ENCODE measurements around the gene GANAB.
"Not testable (repeated sequence)": the region's sequence is repeated elsewhere in the genome, so short reads cannot be mapped to it uniquely, and the experiment has no call there.

GANAB gene

DNA sequence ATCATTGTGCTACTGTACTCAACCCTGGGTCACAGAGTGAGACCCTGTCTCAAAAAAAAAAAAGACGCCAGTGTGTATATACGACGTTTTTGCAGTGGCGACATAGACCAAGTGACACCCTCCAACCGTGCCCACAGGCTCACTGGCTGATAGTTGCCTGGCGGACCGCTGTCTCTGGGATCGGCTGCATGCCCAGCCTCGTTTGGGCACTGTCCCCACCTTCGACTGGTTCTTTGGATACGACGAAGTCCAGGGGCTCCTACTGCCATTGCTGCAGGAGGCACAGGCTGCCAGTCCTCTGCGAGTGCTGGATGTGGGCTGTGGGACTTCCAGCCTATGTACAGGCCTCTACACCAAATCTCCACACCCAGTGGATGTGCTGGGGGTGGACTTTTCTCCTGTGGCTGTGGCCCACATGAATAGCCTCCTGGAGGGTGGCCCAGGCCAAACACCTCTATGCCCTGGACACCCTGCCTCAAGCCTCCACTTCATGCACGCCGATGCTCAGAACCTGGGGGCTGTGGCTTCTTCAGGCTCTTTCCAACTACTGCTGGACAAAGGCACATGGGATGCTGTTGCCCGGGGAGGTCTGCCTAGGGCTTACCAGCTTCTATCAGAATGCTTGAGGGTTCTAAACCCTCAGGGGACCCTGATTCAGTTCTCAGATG is 20.0 kb upstream of the GANAB start:
- DNase-seq = no peak

DNA sequence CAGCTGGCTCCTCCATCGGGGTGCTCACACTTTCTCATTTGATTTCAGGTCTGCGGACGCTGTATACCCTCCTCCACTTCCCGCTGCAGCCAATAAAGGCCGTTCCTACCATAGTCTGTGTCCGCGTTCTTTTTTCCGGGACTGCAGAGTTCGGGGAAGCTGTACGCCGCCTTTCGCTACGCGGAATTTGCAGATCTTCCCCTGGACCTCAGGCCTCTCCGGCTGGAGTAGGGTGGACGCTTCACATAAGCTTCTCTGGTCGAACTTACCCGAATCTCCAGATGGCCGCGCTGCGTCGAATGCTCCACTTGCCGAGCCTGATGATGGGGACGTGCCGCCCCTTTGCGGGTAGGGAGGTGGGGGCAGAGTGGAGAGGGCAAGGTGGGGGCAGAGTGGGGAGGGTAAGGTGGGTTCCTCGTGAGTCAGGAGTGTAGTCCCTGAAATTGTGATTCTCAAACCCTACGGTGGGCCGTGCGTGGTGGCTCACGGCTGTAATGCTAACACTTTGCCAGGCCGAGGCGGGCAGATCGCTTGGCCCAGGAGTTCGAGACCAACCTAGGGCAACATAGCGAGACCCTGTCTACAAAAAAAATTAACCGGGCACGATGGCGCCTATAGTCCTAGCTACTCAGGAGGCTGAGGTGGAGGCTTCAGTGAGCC is 19.3 kb upstream of the GANAB start:
- no peak for DNase-seq

DNA sequence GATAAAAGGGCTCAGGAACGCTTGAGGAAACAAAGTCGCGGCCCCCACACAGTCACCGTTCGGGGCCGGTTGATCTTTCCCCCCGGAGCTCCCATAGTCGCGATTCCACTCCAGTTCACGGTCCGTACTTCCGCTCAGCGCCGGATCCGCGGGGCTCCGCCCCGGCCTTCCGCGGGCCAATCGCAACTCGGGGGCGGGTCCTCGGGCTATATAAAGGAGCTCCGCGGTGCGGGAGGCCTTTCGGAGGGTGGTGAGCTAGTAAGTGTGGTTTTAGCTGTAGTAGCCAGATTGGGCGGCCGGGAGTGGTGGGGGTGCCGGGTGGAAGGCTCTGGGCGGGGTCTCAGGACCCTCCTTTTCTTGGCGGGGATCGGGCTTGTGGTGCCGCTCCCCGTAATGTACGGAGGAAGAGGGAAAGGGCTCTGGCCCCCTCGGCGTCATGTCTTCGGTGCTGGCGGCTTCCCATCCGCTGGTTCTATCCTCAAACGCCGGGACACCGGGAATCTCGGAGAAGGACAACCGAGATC is 18.7 kb upstream of the GANAB start, which contains the start of the genes C11orf98 and CSKMT:
Gene C11orf98 (minus strand): TSS at position 136 of the 524 bp plus-strand sequence. CDS start 41 bp downstream, at position 95.
Gene CSKMT (plus strand): TSS at position 238 of the 524 bp plus-strand sequence. CDS start 568 bp downstream, outside the sequence.
- peak; percentile 70 for DNase-seq

- DNase-seq = peak; percentile 28
Measured at GRCh38 chr11:62664405-62665074, 18.1 kb upstream of the GANAB start.

DNA sequence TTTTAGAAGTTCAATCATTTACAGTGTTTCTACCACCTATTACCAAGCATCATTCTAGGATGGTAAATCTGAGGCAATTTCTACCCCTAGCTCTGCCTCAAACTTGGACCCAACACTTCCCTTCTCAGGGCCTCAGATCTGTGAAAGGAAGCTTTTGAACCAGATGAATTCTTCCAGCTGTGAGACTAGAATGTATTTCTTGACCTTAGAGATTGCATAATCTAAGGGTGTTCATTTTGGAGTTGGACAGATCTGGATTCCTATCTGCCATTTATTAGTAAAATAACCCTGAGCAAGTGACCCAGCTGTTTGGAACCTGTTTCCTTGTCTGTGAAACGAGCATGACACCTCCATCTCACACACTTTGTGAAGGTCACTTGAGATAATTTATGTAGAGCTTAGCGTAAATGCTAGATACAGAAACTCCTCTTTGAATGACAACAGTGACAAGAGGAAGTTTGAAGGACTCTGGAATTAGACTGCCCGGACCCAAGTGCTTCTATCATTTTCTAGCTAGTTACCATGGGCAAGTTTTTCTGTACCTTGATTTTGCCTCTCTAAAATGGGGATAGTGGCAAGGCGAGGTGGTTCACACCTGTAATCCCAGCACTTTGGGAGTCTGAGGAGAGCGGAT is 10.5 kb upstream of the GANAB start:
- no peak for DNase-seq

- no peak for DNase-seq
Measured at GRCh38 chr11:62654297-62654696, 7.9 kb upstream of the GANAB start.

- DNase-seq = no peak
Measured at GRCh38 chr11:62652161-62653006, 6.0 kb upstream of the GANAB start.

GRCh38 chr11:62650283-62650682 is 3.9 kb upstream of the GANAB start:
- DNase-seq = not testable (repeated sequence)

DNA sequence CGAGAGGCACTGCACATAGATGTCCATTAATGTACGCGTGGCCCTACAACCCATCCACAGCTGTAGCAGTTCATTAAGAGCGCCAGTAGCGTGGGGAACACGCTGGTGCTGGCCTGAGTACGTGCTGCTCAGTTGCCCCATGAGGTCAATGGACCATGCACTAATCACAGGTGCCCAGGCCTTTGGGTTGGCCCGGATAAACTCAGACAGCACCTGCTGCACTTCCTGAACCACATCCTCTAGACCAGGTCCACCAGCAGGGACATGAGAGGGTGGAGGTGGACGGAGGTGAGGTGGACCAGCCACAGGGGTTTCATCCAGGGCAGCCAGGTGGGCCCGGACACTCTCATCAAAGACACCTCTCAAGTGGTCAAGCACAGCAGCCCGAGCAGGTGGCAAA is 3.1 kb upstream of the GANAB start:
- no peak for DNase-seq

- DNase-seq = no peak
Measured at GRCh38 chr11:62648967-62649364, 2.6 kb upstream of the GANAB start.

GRCh38 chr11:62648185-62648966 is 2.0 kb upstream of the GANAB start:
- DNase-seq = no peak

- no peak for DNase-seq
Measured at GRCh38 chr11:62647609-62648005, 1.2 kb upstream of the GANAB start.

- DNase-seq = no peak
Measured at GRCh38 chr11:62646825-62647608, 604 bp upstream of the GANAB start.

DNA sequence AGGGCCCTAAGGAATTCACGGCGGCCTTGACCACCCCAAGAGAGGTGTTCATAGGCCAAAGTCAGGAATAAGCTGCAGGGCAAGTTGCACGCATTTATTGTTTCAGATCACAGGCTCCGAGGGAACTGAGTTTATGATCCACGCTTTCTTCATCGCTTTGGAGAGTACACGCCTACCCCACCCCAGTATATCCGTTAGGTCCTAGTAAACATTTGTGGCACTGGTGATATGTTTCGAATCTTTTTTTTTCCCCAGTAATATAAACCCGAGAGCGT is 805 bp downstream of the GANAB start:
- no peak for DNase-seq

GRCh38 chr11:62644220-62644619 is 2.2 kb downstream of the GANAB start:
- DNase-seq = no peak

GRCh38 chr11:62632492-62632891 is 13.9 kb downstream of the GANAB start:
- no peak for DNase-seq

- DNase-seq = no peak
Measured at GRCh38 chr11:62627713-62628112, 18.7 kb downstream of the GANAB start.

- DNase-seq = no peak
Measured at GRCh38 chr11:62622476-62623089, 23.8 kb downstream of the GANAB start.

DNA sequence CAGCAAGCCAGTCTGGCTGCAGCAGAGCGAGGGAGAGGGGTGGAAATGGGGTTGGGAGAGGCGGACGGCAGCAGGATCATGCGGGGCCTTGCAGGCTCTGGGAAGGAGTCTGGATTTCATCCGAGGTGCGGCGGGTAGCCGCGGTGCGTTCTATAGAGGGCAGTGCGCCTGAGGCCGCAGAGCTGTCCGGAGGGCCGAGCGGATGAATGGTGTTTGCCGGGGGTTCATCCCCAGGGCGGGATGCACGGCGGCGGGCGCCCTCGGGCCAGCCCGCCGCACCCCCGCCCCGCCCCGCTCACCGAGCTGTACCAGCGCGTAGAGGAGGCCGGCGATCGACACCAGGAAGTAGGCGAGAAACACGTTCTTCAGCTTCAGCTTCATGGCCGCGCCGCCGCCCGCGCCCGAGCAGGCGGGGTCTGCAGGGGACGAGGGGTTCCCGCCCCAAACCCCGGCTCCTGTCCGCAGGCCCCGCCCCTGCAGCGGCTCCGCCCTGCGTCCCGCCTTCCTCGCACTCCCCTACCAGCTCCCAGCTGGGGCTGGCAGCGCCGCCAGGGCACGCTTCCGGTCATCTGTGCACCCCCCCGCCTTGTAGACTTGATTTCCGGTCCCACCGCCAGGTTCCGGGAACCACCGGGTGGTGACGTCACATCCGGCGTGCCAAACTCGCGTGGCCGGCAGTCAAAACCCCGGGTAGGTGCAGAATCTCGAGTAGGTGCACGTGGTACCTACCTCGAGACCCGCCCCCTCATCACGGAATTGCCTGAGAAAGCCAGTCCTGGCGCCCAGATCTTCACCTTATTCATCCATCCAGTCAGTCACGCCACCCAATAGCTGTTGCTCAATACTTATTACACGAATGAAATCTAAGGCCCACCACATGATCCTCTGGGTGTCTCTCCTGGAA is 24.6 kb downstream of the GANAB start, which contains the start of gene B3GAT3:
Gene B3GAT3 (minus strand): TSS at position 420 of the 904 bp plus-strand sequence. CDS start 39 bp downstream, at position 381.
- DNase-seq = peak; percentile 80
